Lower leg skin (tissue), 4 donors: Measurements from ENCODE around the gene GADD45GIP1. TPM values are rescaled to one million over a fixed set of nuclear protein-coding genes. Genes with fewer than 3 reads are reported as not detected.
"Not testable (repeated sequence)": the region's sequence is repeated elsewhere in the genome, so short reads cannot be mapped to it uniquely, and the experiment has no call there.

Source experiments
- DNase-seq, 2 donors: peaks; one replicate each; pipeline ENCODE4 v3.0.0-alpha.2; 2019; ENCODE audit warnings: low spot score in 2 of 2
- H3K4me3 ChIP-seq: fragments of 200-600 bp; sonication (generic); 2 replicates; pipeline ENCODE4 v1.5.1; 2017; ENCODE audit warnings: mild to moderate bottlenecking, low read depth; ENCODE audit not compliant: poor library complexity, severe bottlenecking
- CTCF ChIP-seq, 3 donors: fragments of 450-650 bp; IDR thresholded peaks; one replicate each; pipeline ENCODE4 v1.5.1; 2016; ENCODE audit warnings: antibody characterized with exemption in 3 of 3, mild to moderate bottlenecking in 3 of 3, moderate library complexity in 2 of 3
- POLR2A ChIP-seq, 2 donors: fragments of 450-650 bp; IDR thresholded peaks; one replicate each; pipeline ENCODE4 v1.6.1; 2016 to 2017; ENCODE audit warnings: antibody characterized with exemption in 2 of 2, mild to moderate bottlenecking in 1 of 2, moderate library complexity in 1 of 2
- WGBS, 2 donors: methylation state at CpG; one replicate each; pipeline ENCODE4 v1.1.5; 2018; 5-methylcytosine and 5-hydroxymethylcytosine counted together
- intact Hi-C: fragments of 100-400 bp; cut with DNase I; formaldehyde crosslinking; loops from one replicate; pipeline ENCODE4 v1.15.0; 2023; ENCODE audit warnings: low total_unique reads
- total RNA-seq, 4 donors: library from RNA; depleted of rRNA; stranded (reverse); fragments of >200 nt; gene quantifications; one replicate each; pipeline ENCODE4 v1.1.0, GENCODE V29; 2016

Gene GADD45GIP1
- total RNA-seq, 4 donors from 2014 or later, result 21.8 to 42.3 (median 29.7) TPM

GRCh38 chr19:12922959-12923358 is 34.1 kb downstream of the GADD45GIP1 start:
- intact Hi-C loops, result no loop called here
- 98% methylated on average over 4 of the region's 4 CpGs for WGBS, 2 donors
- TF ChIP-seq POLR2A (IDR thresholded peaks at IDR 0.05) (no peak), CTCF (IDR thresholded peaks at IDR 0.05) (no peak)
- no peak for DNase-seq
- H3K4me3 ChIP-seq, result no peak overlapping the region

GRCh38 chr19:12921047-12921446 is 36.0 kb downstream of the GADD45GIP1 start:
- 61 to 69% methylated on average over 3 of the region's 3 CpGs for WGBS, 2 donors
- intact Hi-C loops, result no loop called here
- TF ChIP-seq POLR2A (IDR thresholded peaks at IDR 0.05) (no peak), CTCF (IDR thresholded peaks at IDR 0.05) (no peak)
- DNase-seq, result no peak
- no peak overlapping the region for H3K4me3 ChIP-seq

GRCh38 chr19:12918253-12918652 is 38.8 kb downstream of the GADD45GIP1 start:
- no peak for DNase-seq
- intact Hi-C loops, result no loop called here
- no peak overlapping the region for H3K4me3 ChIP-seq
- TF ChIP-seq POLR2A (IDR thresholded peaks at IDR 0.05) (no peak), CTCF (IDR thresholded peaks at IDR 0.05) (no peak)
- WGBS, 2 donors, result 90 to 92% methylated on average over 14 of the region's 14 CpGs

GRCh38 chr19:12915860-12916259 is 41.2 kb downstream of the GADD45GIP1 start:
- intact Hi-C loops, H3K4me3 ChIP-seq, DNase-seq: not testable (repeated sequence)
- WGBS, 2 donors, result 88 to 93% methylated on average over 4 of the region's 4 CpGs

- DNase-seq, result peak in 1 of 2 donors; percentile 47
- intact Hi-C loops, result no loop called here
- 38 to 41% methylated on average over 12 of the region's 12 CpGs for WGBS, 2 donors
- H3K4me3 ChIP-seq, result no peak overlapping the region
- TF ChIP-seq CTCF (IDR thresholded peaks at IDR 0.05), result no peak
- no peak for TF ChIP-seq POLR2A (IDR thresholded peaks at IDR 0.05)
Measured at GRCh38 chr19:12913851-12914690, 43.0 kb downstream of the GADD45GIP1 start.

GRCh38 chr19:12913011-12913561 is 43.9 kb downstream of the GADD45GIP1 start:
- TF ChIP-seq CTCF (IDR thresholded peaks at IDR 0.05) (no peak), POLR2A (IDR thresholded peaks at IDR 0.05) (no peak)
- no peak overlapping the region for H3K4me3 ChIP-seq
- intact Hi-C loops, result no loop called here
- 7 to 19% methylated on average over 22 of the region's 22 CpGs for WGBS, 2 donors
- peak; percentile 48 to 94 for DNase-seq
